ENCODE results near the gene AHSG.

AHSG gene

GRCh38 chr3:186603159-186603558 lies 9.7 kb upstream of the AHSG start:
- Histone ChIP-seq H3K9me2 (replicated peaks; ENCODE audit: low read depth, low read length) (no peaks in the 10 kb centered on the region), H3F3A (ENCODE audit: low read depth) (no peaks in the 10 kb centered on the region), H3K4me1 (ENCODE audit: insufficient read depth, low read length, poor library complexity, severe bottlenecking) (no peaks in the 10 kb centered on the region), H3K4me3 (ENCODE audit: low read length, poor library complexity, severe bottlenecking) (no peak overlapping the region), H3K9me3 (ENCODE audit: insufficient read depth, low read depth, low read length) (no peaks in the 10 kb centered on the region), H2AFZ (ENCODE audit: low read length) (no peak overlapping the region), H3K9ac (ENCODE audit: low read depth, low read length, poor library complexity, severe bottlenecking) (no peak overlapping the region), H3K4me2 (ENCODE audit: low read depth, low read length, poor library complexity, severe bottlenecking) (no peak overlapping the region), H3K36me3 (ENCODE audit: insufficient read depth, low read length) (no peaks in the 10 kb centered on the region), H3K79me2 (ENCODE audit: insufficient read depth, low read length) (no peaks in the 10 kb centered on the region), H3K27me3 (ENCODE audit: insufficient read depth, low read length, poor library complexity, severe bottlenecking) (no peaks in the 10 kb centered on the region), H4K20me1 (ENCODE audit: insufficient read depth, low read length, poor library complexity, severe bottlenecking) (no peaks in the 10 kb centered on the region)
- TF ChIP-seq EZH2phosphoT487 (IDR thresholded peaks at IDR 0.05; ENCODE audit: borderline replicate concordance) = no peak
- no peak for TF ChIP-seq CTCF (conservative IDR thresholded peaks at IDR 0.05; ENCODE audit: low read length)

GRCh38 chr3:186605078-186605477 lies 7.8 kb upstream of the AHSG start:
- no peaks in the 10 kb centered on the region for H3K9me2 ChIP-seq (replicated peaks; ENCODE audit: low read depth, low read length)
- H3K27me3 ChIP-seq (ENCODE audit: insufficient read depth, low read length, poor library complexity, severe bottlenecking) = no peaks in the 10 kb centered on the region
- H3K4me1 ChIP-seq (ENCODE audit: insufficient read depth, low read length, poor library complexity, severe bottlenecking) = no peaks in the 10 kb centered on the region
- no peaks in the 10 kb centered on the region for H4K20me1 ChIP-seq (ENCODE audit: insufficient read depth, low read length, poor library complexity, severe bottlenecking)
- H3K9me3 ChIP-seq (ENCODE audit: insufficient read depth, low read depth, low read length) = no peaks in the 10 kb centered on the region
- no peak overlapping the region for H3K4me2 ChIP-seq (ENCODE audit: low read depth, low read length, poor library complexity, severe bottlenecking)
- H3K4me3 ChIP-seq (ENCODE audit: low read length, poor library complexity, severe bottlenecking) = no peak overlapping the region
- H3K9ac ChIP-seq (ENCODE audit: low read depth, low read length, poor library complexity, severe bottlenecking) = no peak overlapping the region
- no peaks in the 10 kb centered on the region for H3K36me3 ChIP-seq (ENCODE audit: insufficient read depth, low read length)
- H2AFZ ChIP-seq (ENCODE audit: low read length) = no peak overlapping the region
- TF ChIP-seq CTCF (conservative IDR thresholded peaks at IDR 0.05; ENCODE audit: low read length) (no peak), EZH2phosphoT487 (IDR thresholded peaks at IDR 0.05; ENCODE audit: borderline replicate concordance) (no peak)
- no peaks in the 10 kb centered on the region for H3F3A ChIP-seq (ENCODE audit: low read depth)
- no peaks in the 10 kb centered on the region for H3K79me2 ChIP-seq (ENCODE audit: insufficient read depth, low read length)

- Histone ChIP-seq H3K27me3 (ENCODE audit: insufficient read depth, low read length, poor library complexity, severe bottlenecking) (no peaks in the 10 kb centered on the region), H3K9me3 (ENCODE audit: insufficient read depth, low read depth, low read length) (no peaks in the 10 kb centered on the region), H3K4me3 (ENCODE audit: low read length, poor library complexity, severe bottlenecking) (no peak overlapping the region), H3K9me2 (replicated peaks; ENCODE audit: low read depth, low read length) (no peaks in the 10 kb centered on the region), H3F3A (ENCODE audit: low read depth) (no peaks in the 10 kb centered on the region), H4K20me1 (ENCODE audit: insufficient read depth, low read length, poor library complexity, severe bottlenecking) (no peaks in the 10 kb centered on the region), H3K79me2 (ENCODE audit: insufficient read depth, low read length) (no peaks in the 10 kb centered on the region), H3K9ac (ENCODE audit: low read depth, low read length, poor library complexity, severe bottlenecking) (no peak overlapping the region), H3K36me3 (ENCODE audit: insufficient read depth, low read length) (no peaks in the 10 kb centered on the region), H3K4me1 (ENCODE audit: insufficient read depth, low read length, poor library complexity, severe bottlenecking) (no peaks in the 10 kb centered on the region), H2AFZ (ENCODE audit: low read length) (no peak overlapping the region), H3K4me2 (ENCODE audit: low read depth, low read length, poor library complexity, severe bottlenecking) (no peak overlapping the region)
- no peak for TF ChIP-seq CTCF (conservative IDR thresholded peaks at IDR 0.05; ENCODE audit: low read length)
- no peak for TF ChIP-seq EZH2phosphoT487 (IDR thresholded peaks at IDR 0.05; ENCODE audit: borderline replicate concordance)
These were observed 7.0 kb upstream of the AHSG start for GRCh38 chr3:186605561-186606545.

All from Loucy (cell line).